SKM-1 treated with dmso at 0.1 percent for 144 hours (cell line): ENCODE data around the gene TLCD3A.
"Not testable (repeated sequence)": the region's sequence is repeated elsewhere in the genome, so short reads cannot be mapped to it uniquely, and the experiment has no call there.

Experiments used
- DNase-seq: peaks from one replicate; lab custom pipeline; 2025; ENCODE audit not compliant: unreplicated experiment; lab: John Stamatoyannopoulos, UW

The TLCD3A gene

DNA sequence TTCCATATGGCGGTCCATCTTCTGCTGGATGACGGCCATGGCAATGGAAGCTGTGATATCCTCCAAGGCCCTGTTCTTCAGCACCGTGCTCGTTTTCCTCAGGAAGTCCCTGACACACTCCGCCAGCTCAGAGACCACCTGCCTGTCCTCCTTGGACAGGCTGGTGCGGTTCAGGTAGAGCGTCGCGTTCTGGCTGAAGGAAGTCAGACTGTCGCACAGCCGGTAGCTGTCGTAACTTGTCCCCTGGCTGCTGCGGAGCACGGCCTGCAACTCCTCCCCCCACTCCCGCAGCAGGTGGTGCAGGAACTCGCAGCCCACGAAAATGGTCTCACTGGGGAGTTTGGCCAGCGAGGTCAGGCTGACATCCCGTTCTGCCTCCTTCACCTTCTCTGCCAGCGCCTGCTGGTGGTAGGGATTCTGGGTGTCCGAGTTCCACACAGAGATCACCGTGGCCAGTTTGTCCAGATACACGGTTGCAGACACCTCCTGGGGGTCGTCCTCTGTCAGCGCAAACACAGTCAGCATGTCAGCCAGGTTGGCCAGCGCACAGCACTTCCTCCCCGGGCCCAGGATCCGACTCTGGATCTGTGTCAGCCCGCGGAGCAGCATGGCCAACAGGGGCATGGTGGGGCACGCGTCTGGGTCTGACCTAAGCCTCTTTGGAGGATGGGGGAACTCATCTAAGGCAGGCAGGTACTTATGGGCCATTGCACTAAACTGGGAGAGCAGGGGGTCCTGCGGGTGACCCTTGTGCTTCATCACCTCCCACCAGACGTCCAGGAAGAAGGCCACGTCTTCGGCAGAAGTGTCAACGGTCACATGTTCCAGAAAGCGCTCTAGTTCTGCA lies 14.6 kb downstream of the TLCD3A start:
- no peak for DNase-seq

DNA sequence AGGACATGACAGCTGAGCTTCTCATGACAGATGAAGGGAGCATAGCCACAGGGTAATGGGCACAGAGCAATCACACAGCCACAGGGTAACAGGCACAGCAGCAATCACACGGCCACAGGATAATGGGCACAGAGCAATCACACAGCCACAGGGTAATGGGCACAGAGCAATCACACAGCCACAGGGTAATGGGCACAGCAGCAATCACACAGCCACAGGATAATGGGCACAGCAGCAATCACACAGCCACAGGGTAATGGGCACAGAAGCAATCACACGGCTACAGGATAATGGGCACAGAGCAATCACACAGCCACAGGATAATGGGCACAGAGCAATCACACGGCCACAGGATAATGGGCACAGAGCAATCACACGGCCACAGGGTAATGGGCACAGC lies 16.2 kb downstream of the TLCD3A start:
- DNase-seq, result not testable (repeated sequence)

DNA sequence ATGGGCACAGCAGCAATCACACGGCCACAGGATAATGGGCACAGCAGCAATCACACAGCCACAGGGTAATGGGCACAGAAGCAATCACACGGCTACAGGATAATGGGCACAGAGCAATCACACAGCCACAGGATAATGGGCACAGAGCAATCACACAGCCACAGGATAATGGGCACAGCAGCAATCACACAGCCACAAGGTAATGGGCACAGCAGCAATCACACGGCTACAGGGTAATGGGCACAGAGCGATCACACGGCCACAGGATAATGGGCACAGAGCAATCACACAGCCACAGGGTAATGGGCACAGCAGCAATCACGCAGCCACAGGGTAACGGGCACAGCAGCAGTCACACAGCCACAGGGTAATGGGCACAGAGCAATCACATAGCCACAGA lies 17.0 kb downstream of the TLCD3A start:
- DNase-seq, result not testable (repeated sequence)

GRCh38 chr17:750431-751037 lies 18.1 kb downstream of the TLCD3A start:
- no peak for DNase-seq

- peak; percentile 7 for DNase-seq
Observed at GRCh38 chr17:751269-752001, 19.0 kb downstream of the TLCD3A start.

- DNase-seq, result peak; percentile 59
Observed at GRCh38 chr17:752002-752619, 19.7 kb downstream of the TLCD3A start, which contains the start of gene GEMIN4. GEMIN4 (minus strand) TSS chr17:752264; CDS start chr17:752142, 122 bp downstream.

- DNase-seq, result no peak
Observed at GRCh38 chr17:752620-753219, 20.3 kb downstream of the TLCD3A start.

GRCh38 chr17:753418-753817 lies 21.0 kb downstream of the TLCD3A start:
- DNase-seq, result no peak

GRCh38 chr17:755319-755961 lies 23.0 kb downstream of the TLCD3A start:
- not testable (repeated sequence) for DNase-seq

DNA sequence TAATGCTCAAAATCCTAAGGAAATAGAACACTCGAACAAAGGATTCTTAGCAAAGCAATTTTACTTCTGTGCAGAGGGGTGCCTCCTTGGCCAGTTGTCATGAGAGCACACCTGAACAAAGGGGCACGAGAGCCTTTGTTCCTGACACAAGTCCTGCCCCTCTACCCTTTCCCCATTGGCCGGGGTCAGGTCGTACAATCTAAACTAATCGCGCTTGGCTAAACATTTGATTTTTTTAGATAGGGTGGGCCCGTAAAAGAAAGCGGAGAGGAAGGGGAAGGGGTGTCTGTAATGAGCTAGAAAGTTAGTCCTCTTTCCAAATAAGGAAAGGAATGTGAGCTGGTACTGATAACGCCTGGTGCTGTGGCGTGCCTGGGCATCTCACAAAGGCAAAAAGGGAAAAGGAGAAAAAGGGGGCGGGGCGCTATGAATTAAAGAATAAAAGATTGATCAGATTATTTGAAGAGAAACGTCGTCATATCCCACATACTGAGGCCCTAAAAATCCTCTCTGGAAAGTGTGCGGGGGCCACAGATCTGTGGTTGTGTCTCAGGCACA lies 23.7 kb downstream of the TLCD3A start:
- DNase-seq, result not testable (repeated sequence)

GRCh38 chr17:759964-760363 lies 27.6 kb downstream of the TLCD3A start:
- no peak for DNase-seq

DNA sequence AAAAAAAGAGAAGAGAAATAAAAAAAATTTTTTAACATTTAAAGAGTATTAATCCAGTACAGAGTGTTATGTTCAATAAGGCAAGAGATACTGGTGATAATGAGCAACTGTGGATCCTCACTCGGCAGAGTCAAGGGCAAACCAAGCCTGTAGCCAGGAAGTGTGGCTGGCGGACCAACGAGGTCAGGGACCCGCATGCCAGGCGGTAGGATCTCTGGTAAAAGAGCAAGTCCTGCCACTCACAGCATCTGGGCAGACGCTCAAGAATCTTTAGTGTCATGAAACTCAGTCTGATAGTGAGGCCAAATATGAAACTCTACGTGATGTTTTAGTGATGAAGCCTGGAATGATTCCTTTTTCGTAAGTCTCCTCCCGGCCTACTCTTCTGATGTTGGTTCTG lies 28.0 kb downstream of the TLCD3A start:
- no peak for DNase-seq

GRCh38 chr17:767076-767475 lies 34.7 kb downstream of the TLCD3A start:
- no peak for DNase-seq

- no peak for DNase-seq
Observed at GRCh38 chr17:773016-773415, 40.6 kb downstream of the TLCD3A start.

DNA sequence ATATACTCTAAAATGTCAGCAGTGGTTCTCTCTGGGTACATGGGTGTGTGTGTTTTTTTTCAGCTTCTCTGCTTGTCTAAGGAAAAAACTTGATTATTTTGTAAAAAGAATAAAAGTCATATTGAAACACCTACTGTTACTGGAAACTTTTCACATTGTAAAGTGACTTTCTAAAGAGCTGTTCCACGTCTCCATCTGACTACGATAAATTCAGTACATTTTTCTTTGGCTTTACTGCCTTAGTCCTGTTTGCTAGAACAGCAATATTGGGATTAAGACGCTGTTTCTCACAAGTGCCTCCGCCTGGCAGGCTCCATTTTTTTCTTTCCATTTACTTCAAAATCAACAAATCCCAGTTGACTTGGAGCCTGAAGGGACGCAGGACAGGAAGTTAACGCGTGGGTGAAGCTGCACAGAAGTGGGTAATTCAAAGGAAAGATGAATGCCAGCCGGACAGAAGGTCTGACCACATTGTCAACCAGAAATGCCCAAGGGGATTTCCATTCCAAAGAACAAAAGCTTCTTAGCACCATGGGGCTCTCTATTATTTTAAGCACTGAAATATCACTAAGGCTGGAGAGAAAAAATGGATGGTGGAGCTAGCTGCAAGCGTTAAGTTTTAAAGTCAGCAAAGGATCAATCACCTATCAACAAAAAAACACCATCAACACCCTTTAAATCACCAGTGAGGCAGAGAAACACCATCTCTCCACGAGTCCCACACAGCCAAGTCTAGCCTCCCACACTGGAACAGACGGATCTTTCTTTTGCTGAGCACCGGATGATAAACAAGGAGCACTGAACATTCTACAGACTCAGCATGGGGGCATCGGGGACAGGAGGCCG lies 41.3 kb downstream of the TLCD3A start:
- DNase-seq, result no peak

- no peak for DNase-seq
Observed at GRCh38 chr17:774313-774584, 41.9 kb downstream of the TLCD3A start.

DNA sequence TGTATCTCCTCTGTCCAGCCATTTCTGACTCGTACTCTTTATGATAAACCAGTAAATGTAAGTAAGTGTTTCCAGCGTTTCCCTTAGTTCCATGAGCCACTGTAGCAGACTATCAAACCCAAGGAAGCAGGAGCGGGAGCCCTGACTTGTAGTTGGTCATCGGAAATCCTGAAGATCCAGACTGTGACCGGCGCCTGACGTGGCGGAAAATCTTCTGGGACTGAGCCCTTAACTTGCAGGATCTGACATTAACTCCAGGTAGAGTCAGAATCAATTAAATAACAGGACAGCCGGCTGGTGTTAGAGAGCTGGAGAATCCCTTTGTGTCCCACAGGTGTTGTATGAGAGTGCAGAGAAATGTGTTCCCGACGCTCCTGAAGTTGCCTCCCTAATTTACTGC lies 45.7 kb downstream of the TLCD3A start:
- no peak for DNase-seq

DNA sequence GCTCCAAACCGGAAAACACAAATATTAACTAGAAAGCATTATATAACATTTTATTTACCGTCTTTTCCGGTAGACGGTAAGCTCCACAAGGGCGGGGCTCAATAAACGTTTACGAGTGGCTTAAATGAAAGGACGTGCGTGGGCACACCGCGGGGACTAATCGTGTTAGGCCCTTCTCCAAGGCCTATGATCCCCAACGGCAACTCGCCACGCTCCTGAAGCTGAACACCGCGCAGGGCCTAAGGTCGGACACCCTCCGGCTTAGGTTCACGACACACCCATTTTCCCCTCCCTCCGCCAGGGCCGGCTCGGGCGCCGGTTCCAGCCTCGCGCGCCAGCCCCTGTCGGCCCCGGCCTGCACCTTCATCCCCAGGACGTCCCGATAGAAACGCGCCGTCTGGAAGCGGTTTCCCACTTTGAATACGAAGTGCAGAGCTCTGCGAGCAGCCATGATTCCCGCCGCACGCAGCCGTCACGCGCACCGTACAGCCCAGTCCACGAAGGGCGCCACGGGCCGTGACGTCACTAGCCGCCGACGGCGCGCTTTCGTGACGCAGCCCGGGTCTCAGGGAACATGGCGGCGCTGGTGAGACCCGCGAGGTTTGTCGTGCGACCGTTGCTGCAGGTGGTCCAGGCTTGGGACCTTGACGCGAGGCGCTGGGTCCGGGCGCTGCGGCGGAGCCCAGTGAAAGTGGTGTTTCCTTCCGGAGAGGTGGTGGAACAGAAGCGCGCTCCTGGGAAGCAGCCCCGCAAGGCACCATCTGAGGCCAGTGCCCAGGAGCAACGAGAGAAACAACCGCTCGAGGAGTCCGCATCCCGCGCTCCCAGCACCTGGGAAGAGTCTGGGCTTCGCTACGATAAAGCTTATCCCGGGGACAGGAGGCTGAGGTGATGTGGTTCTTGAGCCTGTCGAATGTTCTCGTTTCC lies 49.7 kb downstream of the TLCD3A start, which contains the start of the genes GLOD4 and MRM3:
TSS of gene GLOD4 (minus strand) at position 476 of the 927 bp plus-strand sequence. CDS start at position 451, 25 bp downstream.
TSS of gene MRM3 (plus strand) at position 549 of the 927 bp plus-strand sequence. CDS start at position 575, 26 bp downstream.
- peak; percentile 30 for DNase-seq
